Body of pancreas (tissue), 4 donors: ENCODE measurements around the gene RIC8A.

Experiments used
- CTCF ChIP-seq, 7 experiments: fragments of 450-650 bp in 4 of 7; fragments of 200-600 bp in 3 of 7; sonication (generic) in 3 of 7; IDR thresholded peaks; one replicate each; pipeline ENCODE4 v1.5.1; 2016 to 2019; ENCODE audit warnings: antibody characterized with exemption in 7 of 7
- POLR2A ChIP-seq, 3 donors: fragments of 450-650 bp; IDR thresholded peaks; one replicate each; pipeline ENCODE4 v1.6.1; 2016; ENCODE audit warnings: antibody characterized with exemption in 3 of 3, mild to moderate bottlenecking in 2 of 3

- no peak for TF ChIP-seq CTCF (IDR thresholded peaks at IDR 0.05)
- TF ChIP-seq POLR2A (IDR thresholded peaks at IDR 0.05), result no peak
Observed at GRCh38 chr11:244376-244775, 36.9 kb downstream of the RIC8A start.
